ENCODE data around the gene MCRIP2.
A peak's percentile ranks its signal among the peaks of the same experiment; 100 is the strongest.

Gene MCRIP2

GRCh38 chr16:624526-625070 is 17.0 kb upstream of the MCRIP2 start:
- TF ChIP-seq POLR2A (IDR thresholded peaks at IDR 0.05; ENCODE audit: low read depth, low read length), result no peak
- no peak for DNase-seq (ENCODE audit: insufficient read length, low spot score)
- FAIRE-seq, result no peak

GRCh38 chr16:625117-625976 is 16.3 kb upstream of the MCRIP2 start:
- FAIRE-seq, result no peak
- no peak for TF ChIP-seq POLR2A (IDR thresholded peaks at IDR 0.05; ENCODE audit: low read depth, low read length)
- DNase-seq (ENCODE audit: insufficient read length, low spot score), result no peak

- no peak for TF ChIP-seq POLR2A (IDR thresholded peaks at IDR 0.05; ENCODE audit: low read depth, low read length)
- no peak for DNase-seq (ENCODE audit: insufficient read length, low spot score)
- FAIRE-seq, result no peak
Measured at GRCh38 chr16:625977-626765, 15.5 kb upstream of the MCRIP2 start.

- FAIRE-seq, result peak; percentile 77
- no peak for TF ChIP-seq POLR2A (IDR thresholded peaks at IDR 0.05; ENCODE audit: low read depth, low read length)
- peak; percentile 100 for DNase-seq (ENCODE audit: insufficient read length, low spot score)
Measured at GRCh38 chr16:626787-627453, 14.7 kb upstream of the MCRIP2 start.

- DNase-seq (ENCODE audit: insufficient read length, low spot score), result peak; percentile 86
- FAIRE-seq, result peak; percentile 55
- no peak for TF ChIP-seq POLR2A (IDR thresholded peaks at IDR 0.05; ENCODE audit: low read depth, low read length)
Measured at GRCh38 chr16:627454-628239, 14.0 kb upstream of the MCRIP2 start.

- TF ChIP-seq POLR2A (IDR thresholded peaks at IDR 0.05; ENCODE audit: low read depth, low read length), result no peak
- FAIRE-seq (no peak), DNase-seq (ENCODE audit: insufficient read length, low spot score) (no peak)
Measured at GRCh38 chr16:628321-629061, 13.1 kb upstream of the MCRIP2 start.

- no peak for FAIRE-seq
- TF ChIP-seq POLR2A (IDR thresholded peaks at IDR 0.05; ENCODE audit: low read depth, low read length), result no peak
Measured at GRCh38 chr16:629185-629832, 12.3 kb upstream of the MCRIP2 start.

GRCh38 chr16:629833-630248 is 11.8 kb upstream of the MCRIP2 start:
- TF ChIP-seq POLR2A (IDR thresholded peaks at IDR 0.05; ENCODE audit: low read depth, low read length), result no peak
- FAIRE-seq, result no peak
- no peak for DNase-seq (ENCODE audit: insufficient read length, low spot score)

More at GRCh38 chr16:629185-629832, 12.3 kb upstream of the MCRIP2 start:
- DNase-seq (ENCODE audit: insufficient read length, low spot score), result no peak

- DNase-seq (ENCODE audit: insufficient read length, low spot score) (no peak), FAIRE-seq (no peak)
- TF ChIP-seq POLR2A (IDR thresholded peaks at IDR 0.05; ENCODE audit: low read depth, low read length), result no peak
Measured at GRCh38 chr16:630249-630814, 11.3 kb upstream of the MCRIP2 start.

GRCh38 chr16:630815-631405 is 10.7 kb upstream of the MCRIP2 start, which contains the start of gene WFIKKN1:
Gene WFIKKN1, plus strand, starts transcription at chr16:630985. Its CDS starts 269 bp downstream, at chr16:631254.
- TF ChIP-seq POLR2A (IDR thresholded peaks at IDR 0.05; ENCODE audit: low read depth, low read length), result no peak
- DNase-seq (ENCODE audit: insufficient read length, low spot score) (no peak), FAIRE-seq (no peak)

- DNase-seq (ENCODE audit: insufficient read length, low spot score) (no peak), FAIRE-seq (no peak)
- no peak for TF ChIP-seq POLR2A (IDR thresholded peaks at IDR 0.05; ENCODE audit: low read depth, low read length)
Measured at GRCh38 chr16:631808-632358, 9.7 kb upstream of the MCRIP2 start.
